GM21619 (cell line): ENCODE results near the gene DBNDD2.

ENCODE experiments used
- ATAC-seq: cut with Tn5 transposase; IDR thresholded peaks from one replicate; pipeline ENCODE4 v1.9.1; 2021; ENCODE audit not compliant: unreplicated experiment

The DBNDD2 gene

GRCh38 chr20:45415822-45416637 is 7.9 kb downstream of the DBNDD2 start, which contains the start of gene PIGT:
TSS of gene PIGT (plus strand) at chr20:45416141. CDS start at chr20:45416157, 16 bp downstream.
- ATAC-seq = peak; percentile 64

GRCh38 chr20:45416917-45417316 is 8.8 kb downstream of the DBNDD2 start:
- no peak for ATAC-seq

DNA sequence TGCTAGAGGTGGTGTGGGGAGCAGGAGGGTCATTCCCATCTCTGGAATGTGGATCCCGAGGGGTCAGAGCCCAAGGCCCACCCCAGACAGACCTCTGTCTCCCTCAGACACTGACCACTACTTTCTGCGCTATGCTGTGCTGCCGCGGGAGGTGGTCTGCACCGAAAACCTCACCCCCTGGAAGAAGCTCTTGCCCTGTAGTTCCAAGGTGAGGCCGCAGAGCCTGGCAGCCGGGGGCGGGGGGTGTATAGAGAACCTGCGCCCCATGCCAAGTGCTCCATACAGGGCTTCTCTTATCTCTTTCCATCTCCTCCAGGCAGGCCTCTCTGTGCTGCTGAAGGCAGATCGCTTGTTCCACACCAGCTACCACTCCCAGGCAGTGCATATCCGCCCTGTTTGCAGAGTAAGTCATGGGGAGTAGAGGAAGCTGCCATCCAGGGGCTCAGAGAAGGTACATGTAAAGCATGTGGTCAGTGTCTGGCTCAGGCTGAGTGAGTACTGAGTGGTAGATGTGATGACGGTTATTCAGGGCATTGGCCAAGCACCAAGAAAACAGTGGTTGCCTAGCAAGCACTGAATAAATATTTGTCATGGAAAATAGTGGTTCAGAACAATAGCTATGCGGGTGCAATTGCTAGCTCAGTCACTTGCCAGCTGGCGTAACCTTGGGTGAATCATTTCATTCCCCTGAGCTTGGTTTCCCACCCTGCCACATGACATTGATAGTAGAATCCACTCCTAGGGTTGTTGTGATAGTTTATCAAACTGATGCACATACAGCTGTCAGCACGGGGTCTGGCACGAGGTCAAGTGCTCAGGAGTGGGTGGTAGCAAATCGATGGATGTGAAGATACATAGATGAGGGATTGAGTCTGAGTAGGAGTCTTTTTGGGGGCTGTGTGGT is 11.4 kb downstream of the DBNDD2 start:
- ATAC-seq = peak; percentile 67

- ATAC-seq = no peak
Observed at GRCh38 chr20:45420125-45420524, 12.0 kb downstream of the DBNDD2 start.

- no peak for ATAC-seq
Observed at GRCh38 chr20:45423700-45424099, 15.6 kb downstream of the DBNDD2 start.

DNA sequence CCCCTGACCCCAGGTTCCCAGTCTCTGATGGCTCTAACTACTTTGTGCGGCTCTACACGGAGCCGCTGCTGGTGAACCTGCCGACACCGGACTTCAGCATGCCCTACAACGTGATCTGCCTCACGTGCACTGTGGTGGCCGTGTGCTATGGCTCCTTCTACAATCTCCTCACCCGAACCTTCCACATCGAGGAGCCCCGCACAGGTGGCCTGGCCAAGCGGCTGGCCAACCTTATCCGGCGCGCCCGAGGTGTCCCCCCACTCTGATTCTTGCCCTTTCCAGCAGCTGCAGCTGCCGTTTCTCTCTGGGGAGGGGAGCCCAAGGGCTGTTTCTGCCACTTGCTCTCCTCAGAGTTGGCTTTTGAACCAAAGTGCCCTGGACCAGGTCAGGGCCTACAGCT is 17.5 kb downstream of the DBNDD2 start:
- no peak for ATAC-seq

- ATAC-seq = no peak
Observed at GRCh38 chr20:45426320-45427016, 18.4 kb downstream of the DBNDD2 start.

GRCh38 chr20:45427236-45428149 is 19.4 kb downstream of the DBNDD2 start:
- no peak for ATAC-seq

DNA sequence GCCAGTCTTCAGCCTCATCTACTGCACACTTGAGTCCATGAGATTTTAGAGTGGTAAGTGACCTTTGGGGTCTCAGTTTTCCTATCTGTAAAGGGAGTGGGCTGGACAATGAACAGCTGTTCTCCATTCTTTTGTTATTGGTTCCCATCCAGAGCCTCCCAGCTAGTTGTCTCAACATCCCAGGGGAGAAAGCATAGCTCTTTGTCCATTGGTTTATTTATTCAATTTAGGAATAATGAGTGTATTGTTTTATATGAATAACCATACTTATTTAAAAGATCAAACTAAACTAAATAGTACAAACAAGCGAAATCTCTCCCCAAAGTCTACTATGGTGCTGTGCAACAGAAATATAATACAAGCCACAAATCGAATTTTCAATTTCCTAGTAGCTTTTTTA is 21.5 kb downstream of the DBNDD2 start:
- no peak for ATAC-seq

- peak; percentile 76 for ATAC-seq
Observed at GRCh38 chr20:45432294-45432693, 24.2 kb downstream of the DBNDD2 start.

DNA sequence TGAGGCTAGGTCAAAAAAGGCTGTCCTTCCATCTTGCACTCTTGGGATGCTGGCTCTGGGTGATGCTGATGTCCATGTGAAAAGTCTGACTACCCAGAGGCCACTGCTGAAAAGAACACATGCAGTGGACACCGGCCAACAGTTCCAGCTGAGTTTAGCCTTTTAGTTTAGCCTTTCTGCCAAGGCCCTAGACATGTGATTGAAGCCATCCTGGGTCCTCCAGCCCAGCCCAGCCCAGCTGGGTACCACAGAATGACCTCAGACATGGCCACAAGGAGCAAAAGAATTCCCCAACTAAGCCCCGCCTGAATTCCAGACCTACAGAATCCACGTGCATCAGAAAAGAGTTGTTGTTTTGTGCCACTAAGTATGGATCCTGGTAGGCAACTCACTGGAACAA is 25.2 kb downstream of the DBNDD2 start:
- ATAC-seq = no peak

DNA sequence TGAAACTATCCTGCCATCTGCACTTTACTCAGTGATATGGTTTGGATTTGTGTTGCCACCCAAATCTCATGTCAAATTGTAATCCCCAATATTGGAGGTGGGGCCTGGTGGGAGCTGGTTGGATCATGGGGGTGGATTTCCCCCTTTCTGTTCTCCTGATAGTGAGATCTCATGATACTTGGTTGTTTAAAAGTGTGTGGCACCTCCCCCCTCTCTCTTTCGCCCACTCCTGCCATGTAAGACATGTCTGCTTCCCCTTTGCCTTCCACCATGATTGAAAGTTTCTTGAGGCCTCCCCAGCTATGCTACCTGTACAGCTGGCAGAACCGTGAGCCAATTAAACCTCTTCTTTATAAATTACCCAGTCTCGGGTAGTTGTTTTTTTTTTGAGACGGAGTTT is 25.9 kb downstream of the DBNDD2 start:
- ATAC-seq = no peak

- ATAC-seq = no peak
Observed at GRCh38 chr20:45436732-45437485, 28.8 kb downstream of the DBNDD2 start.

DNA sequence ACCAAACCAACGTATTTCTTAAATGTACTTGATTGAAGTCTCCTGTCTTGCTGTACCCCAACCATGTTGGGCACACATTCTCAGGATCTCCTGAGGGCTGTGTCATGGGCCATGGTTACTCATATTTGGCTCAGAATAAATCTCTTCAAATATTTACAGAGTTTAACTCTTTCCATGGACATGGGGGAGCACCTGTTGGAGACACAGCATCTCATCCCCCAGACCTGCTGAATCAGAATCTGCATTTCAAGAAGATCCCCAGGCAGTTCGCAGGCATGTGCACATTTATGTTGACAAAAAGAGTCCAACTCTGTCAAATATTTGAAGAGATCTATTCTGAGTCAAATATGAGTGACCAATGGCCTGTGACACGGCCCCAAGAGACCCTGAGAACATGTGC is 32.3 kb downstream of the DBNDD2 start:
- no peak for ATAC-seq

- ATAC-seq = no peak
Observed at GRCh38 chr20:45440891-45441685, 33.0 kb downstream of the DBNDD2 start.

GRCh38 chr20:45441746-45442145 is 33.7 kb downstream of the DBNDD2 start:
- no peak for ATAC-seq

- ATAC-seq = no peak
Observed at GRCh38 chr20:45444050-45444449, 36.0 kb downstream of the DBNDD2 start.

DNA sequence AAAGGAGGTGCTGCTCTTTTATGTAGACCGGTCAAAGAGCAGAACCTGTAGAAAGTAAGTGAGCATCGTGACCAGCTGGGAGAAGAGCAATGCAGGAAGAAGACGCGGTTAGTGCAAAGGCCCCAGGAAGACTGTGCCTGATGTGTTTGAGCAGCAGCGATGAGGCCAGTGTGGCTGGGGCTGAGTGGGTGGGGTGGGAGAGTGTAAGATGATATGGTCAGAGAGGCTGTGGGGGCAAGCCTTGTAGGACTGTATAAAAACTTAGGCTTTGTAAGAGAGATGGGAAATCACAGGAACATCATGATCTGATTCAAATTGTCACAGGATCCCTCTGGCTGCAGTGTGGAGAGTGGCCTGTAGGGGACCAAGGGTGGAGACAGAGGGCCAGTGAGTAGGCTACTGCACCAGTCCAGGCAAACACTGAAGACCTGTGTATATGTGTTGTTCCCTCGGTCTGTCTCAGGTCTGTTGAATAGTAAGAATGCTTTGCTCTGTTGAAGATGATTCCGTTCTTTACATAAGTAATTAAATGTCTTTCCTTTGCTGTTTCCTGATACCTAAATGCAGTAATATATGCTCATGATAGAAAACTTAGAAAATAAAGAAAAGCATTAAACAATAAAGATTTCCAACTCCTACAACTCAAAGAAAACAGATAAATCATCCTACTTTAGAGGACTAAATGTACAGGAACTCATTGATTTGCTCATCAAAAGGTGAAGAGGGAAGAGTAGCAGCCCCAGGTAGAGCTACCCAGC is 37.9 kb downstream of the DBNDD2 start:
- no peak for ATAC-seq
